IPS-18c (cell line): Measurements from ENCODE around the gene STH.

Experiments used
- H3K4me3 ChIP-seq: 2 replicates; pipeline ENCODE4 v1.7.0; 2013; ENCODE audit warnings: low read depth, mild to moderate bottlenecking, low read length, moderate library complexity; ENCODE audit not compliant: insufficient read depth
- H3K9me3 ChIP-seq: one replicate; pipeline ENCODE4 v1.6.1; 2013; ENCODE audit warnings: mild to moderate bottlenecking, low read length, moderate library complexity; ENCODE audit not compliant: control insufficient read depth, insufficient read depth

Gene STH

DNA sequence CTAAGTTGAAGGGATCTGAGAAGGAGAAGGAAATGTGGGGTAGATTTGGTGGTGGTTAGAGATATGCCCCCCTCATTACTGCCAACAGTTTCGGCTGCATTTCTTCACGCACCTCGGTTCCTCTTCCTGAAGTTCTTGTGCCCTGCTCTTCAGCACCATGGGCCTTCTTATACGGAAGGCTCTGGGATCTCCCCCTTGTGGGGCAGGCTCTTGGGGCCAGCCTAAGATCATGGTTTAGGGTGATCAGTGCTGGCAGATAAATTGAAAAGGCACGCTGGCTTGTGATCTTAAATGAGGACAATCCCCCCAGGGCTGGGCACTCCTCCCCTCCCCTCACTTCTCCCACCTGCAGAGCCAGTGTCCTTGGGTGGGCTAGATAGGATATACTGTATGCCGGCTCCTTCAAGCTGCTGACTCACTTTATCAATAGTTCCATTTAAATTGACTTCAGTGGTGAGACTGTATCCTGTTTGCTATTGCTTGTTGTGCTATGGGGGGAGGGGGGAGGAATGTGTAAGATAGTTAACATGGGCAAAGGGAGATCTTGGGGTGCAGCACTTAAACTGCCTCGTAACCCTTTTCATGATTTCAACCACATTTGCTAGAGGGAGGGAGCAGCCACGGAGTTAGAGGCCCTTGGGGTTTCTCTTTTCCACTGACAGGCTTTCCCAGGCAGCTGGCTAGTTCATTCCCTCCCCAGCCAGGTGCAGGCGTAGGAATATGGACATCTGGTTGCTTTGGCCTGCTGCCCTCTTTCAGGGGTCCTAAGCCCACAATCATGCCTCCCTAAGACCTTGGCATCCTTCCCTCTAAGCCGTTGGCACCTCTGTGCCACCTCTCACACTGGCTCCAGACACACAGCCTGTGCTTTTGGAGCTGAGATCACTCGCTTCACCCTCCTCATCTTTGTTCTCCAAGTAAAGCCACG, 28.3 kb downstream of the STH start:
- no peak overlapping the region for H3K4me3 ChIP-seq
- H3K9me3 ChIP-seq, result no peaks in the 10 kb centered on the region

DNA sequence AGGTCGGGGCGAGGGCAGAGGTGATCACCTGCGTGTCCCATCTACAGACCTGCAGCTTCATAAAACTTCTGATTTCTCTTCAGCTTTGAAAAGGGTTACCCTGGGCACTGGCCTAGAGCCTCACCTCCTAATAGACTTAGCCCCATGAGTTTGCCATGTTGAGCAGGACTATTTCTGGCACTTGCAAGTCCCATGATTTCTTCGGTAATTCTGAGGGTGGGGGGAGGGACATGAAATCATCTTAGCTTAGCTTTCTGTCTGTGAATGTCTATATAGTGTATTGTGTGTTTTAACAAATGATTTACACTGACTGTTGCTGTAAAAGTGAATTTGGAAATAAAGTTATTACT, 28.9 kb downstream of the STH start:
- no peaks in the 10 kb centered on the region for H3K9me3 ChIP-seq
- H3K4me3 ChIP-seq, result no peak overlapping the region

DNA sequence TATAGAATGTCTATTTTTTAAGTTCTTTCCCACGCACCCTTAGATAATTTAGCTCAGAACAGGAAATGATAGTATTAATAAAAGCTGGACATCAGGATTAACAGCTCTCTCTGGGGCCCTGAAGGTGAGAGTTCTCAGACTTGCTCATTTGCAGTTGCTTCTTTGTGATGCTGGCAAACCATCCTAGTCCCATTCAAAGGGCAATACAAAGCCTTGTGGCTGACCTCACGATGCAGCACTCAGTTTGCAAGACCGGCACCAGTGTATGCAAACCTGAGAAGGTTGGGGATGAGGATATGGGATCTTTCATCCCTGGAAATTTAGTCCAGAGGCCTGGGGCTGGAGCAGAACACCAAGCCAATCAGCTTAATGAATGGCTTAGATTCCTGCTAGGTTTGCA, 29.3 kb downstream of the STH start:
- H3K9me3 ChIP-seq, result no peaks in the 10 kb centered on the region
- no peak overlapping the region for H3K4me3 ChIP-seq

DNA sequence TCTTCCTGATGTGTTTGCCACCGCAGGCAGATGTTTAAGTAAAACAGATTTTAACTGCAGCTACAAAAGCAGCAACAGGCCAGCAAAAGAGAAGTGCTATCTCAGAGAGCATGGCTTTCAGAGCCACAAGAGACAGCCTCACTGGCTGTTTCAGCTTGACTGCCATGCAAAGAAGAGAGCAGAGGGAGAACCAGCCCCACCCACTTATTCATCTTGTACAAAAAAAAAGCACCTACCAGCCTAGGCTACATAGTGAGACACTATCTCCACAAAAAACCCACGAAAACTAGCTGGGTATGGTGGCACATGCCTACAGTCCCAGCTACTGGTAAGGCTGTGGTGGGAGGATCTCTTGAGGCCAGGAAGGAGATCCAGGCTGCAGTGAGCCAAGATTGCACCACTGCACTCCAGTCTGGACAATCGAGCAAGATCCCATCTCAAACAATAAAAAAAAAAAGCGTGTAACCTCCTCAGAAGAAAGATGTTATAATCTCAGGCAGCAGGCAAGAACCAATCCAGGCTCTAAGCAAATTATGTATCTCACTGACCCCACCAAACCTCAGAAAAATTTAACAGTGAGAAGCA, 30.0 kb downstream of the STH start:
- Histone ChIP-seq H3K4me3 (no peak overlapping the region), H3K9me3 (no peaks in the 10 kb centered on the region)

DNA sequence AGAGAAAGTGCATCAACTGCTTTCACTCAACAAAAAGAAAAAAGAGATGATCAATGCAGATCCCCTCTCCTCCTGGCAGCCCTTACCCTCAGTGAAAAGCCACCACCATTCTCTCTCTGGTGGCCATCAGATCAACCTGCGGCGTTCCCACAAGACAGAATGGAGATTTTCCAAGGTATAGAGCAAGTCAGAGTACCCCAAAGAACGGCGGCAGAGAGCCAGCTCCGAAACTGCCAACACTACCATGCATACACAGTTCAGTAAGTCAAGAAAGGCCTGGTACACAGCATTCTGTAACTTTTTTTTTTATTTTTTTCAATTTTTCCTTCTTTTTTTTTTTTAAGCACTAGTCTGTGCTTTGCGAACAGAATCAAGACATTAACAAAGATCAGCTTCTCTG, 30.6 kb downstream of the STH start:
- no peaks in the 10 kb centered on the region for H3K9me3 ChIP-seq
- no peak overlapping the region for H3K4me3 ChIP-seq

DNA sequence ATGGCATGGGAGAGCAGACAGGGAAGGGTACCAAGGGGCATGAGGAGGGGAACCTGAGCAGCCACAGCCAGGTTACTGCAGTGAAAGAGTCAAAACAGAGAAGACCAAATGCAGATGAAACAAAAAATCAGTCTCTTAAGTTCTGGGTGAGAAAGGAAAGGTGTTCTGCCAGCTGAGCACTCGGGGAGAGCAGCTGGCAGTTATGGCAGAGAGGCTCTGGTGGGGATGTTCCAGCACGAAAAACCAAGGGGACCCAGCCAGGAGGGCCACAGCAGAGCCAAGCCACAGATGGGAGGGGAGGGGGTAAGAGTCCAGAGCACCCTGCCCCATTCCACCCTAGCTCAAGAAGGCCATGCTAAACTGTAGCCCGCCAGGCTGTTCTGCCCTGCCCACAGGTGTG, 31.7 kb downstream of the STH start:
- H3K4me3 ChIP-seq, result no peak overlapping the region

DNA sequence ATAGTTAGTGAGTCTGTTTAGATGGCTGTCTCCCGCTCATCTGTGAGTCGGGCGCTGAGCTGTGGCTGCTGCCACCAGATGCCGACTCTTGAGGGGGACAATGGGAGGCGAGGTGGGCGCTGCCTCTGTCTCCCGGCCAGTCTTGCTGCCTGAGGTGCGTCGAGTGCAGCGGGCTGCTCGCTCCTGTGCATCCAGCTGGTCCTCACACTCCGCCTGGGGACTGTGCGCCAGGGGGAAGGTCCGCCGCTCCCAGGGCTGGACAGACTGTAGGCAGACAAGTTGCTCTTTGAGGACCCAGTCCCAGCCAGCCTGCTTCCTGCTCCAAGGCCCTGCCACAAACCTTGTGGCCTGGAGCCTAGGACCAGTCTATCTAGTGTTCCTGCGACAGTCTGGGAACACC, 32.4 kb downstream of the STH start:
- H3K9me3 ChIP-seq, result no peaks in the 10 kb centered on the region

More for the DNA sequence above, 31.7 kb downstream of the STH start:
- no peaks in the 10 kb centered on the region for H3K9me3 ChIP-seq

DNA sequence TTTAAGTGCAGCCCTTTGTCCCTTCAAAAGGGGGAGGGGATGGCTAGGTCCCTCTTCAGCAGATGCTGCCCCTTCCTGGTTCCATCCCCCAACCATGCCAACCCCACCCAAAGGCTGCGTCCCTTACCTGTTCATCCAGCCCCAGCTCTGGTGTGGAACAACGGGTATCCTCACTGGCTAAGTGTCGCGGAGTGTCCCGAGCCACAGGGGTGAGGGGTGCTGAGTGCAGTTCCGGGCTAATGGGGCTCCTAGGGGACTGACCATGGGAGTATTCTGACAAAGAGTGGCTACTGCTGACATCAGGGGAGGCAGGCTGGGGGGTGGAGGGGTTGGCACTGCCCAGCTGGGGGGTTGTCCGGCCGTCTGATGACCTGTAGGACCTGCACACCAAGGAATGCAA, 32.9 kb downstream of the STH start:
- Histone ChIP-seq H3K9me3 (no peaks in the 10 kb centered on the region), H3K4me3 (no peak overlapping the region)

More for the DNA sequence above, 32.4 kb downstream of the STH start:
- H3K4me3 ChIP-seq, result no peak overlapping the region

DNA sequence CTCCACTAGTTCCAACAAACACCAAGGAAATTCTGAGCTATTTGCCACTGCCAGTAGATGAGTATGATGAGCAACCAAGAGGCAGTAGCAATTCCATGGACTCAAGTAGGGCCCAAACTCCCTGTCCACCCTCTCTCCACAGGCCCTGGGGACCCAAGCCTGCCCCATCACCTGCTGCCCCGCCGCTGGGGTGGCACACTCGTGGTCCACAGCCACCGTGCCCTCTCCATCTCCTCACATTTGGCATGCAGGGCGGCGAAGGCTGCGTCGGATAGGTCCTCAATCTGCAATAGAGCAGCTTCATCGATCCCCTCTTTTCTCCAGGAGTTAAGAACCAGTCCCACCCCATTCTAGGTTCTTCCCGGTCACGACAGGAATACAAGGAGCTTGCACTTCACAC, 33.9 kb downstream of the STH start:
- no peak overlapping the region for H3K4me3 ChIP-seq
- H3K9me3 ChIP-seq, result no peaks in the 10 kb centered on the region

DNA sequence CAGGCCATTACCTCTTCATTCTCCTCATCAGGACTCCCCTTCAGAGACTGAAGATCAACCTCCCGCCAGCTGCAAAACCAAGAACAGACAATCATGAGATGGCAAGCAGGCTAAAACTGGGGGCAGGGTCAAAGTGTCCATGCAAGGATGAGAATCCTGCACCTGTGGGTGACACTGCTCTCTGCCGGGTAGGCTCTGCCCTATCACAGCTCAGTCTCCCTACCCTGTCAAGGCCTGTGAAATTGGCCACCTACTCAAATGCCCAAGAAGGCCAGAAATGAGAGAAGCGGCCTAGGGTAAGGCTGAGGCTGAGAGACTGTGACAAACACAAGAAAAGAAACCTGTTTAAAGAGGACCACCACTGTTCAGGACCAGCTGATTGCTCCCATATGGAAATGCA, 34.3 kb downstream of the STH start:
- Histone ChIP-seq H3K9me3 (no peaks in the 10 kb centered on the region), H3K4me3 (no peak overlapping the region)

DNA sequence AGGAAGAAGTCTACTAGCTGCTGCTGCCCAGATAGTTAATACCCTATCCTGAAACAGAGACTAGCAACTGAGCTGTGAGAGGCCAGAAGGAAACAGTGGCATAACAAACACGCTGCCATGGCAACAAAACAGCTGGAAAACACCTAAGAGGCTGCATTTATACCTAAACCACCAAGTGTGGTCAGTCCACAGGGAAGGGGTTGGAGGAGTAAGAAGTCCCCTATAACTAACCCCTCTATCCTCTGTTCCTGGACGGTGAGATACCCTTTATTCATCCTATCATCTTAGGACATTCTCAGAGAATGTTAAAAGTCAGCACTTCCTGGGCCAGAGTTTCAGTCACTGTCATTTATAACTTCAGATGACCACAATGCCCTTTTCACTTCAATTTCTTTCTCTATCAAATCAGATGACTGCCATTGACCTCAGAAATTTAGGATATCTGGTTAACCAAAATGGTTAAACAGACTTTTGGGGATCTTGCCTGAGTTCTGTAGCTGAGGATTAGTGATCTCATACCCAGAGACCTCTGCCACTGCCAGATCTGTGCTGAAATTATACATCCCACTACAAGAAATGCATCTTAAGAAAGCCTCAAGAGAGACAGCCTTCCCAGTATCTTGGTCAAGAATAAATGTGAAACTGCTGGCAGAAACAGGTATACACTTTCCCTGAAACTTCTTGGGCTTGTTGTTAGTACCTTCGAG, 36.2 kb downstream of the STH start:
- no peak overlapping the region for H3K4me3 ChIP-seq

DNA sequence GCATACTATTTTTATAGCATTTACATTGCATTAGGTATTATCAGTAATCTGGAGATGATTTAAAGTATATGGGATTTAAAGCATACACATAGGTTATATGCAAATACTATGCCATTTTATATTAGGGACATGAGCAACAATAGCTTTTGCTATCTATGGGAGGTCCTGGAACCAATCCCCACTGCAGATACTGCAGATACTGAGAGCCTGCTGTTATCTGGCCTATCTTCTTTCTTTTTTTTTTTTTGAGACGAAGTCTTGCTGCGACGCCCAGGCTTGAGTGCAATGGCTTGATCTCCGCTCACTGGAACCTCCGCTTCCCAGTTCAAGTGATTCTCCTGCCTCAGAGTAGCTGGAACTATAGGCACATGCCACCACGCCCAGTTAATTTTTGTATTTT, 37.4 kb downstream of the STH start:
- Histone ChIP-seq H3K9me3 (no peaks in the 10 kb centered on the region), H3K4me3 (no peak overlapping the region)

More for the DNA sequence above, 36.2 kb downstream of the STH start:
- no peaks in the 10 kb centered on the region for H3K9me3 ChIP-seq

DNA sequence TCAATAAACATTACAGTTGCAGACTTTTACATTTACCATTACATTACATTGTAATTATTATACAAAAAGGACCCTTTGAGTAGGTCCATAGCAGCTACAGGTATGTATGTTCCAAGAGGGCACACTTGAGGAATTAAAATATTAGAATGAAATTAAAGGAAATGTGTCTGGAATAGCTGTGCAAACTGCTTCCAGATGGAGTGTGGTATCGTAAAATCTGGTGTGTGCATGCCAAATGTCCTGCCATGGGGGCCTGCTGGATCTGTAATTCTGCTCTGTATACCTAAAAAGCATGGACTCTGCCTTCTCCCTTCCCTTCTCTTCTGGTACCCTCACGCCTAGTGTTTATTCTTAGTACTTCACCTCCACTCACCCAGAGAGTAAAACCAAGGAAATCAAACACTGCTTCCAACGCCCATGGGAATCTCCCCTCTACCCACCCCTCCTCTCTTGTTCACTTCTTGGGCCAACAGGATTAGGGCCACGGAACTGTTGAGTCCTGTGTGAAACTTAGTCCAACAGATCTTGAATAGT, 38.7 kb downstream of the STH start:
- Histone ChIP-seq H3K9me3 (no peaks in the 10 kb centered on the region), H3K4me3 (no peak overlapping the region)

DNA sequence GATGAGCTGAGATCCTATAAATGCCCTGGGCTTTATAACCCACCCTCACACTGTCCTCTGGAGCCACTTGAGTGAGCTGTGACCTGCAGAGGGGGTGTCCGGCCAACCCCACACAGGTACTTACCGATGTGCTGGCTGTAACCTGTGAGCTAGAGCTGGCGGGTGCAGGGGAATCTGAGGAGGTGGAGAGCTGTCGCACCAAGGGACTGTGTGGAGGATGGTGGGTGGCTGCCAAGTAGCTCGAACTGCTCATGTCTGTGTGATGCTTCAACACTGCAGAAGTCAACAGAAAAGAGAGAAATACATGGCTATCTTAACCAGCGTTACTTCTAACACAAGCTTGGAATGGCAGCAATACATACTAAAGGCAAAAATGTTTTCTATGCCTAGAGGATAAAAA, 39.4 kb downstream of the STH start:
- Histone ChIP-seq H3K9me3 (no peaks in the 10 kb centered on the region), H3K4me3 (no peak overlapping the region)

DNA sequence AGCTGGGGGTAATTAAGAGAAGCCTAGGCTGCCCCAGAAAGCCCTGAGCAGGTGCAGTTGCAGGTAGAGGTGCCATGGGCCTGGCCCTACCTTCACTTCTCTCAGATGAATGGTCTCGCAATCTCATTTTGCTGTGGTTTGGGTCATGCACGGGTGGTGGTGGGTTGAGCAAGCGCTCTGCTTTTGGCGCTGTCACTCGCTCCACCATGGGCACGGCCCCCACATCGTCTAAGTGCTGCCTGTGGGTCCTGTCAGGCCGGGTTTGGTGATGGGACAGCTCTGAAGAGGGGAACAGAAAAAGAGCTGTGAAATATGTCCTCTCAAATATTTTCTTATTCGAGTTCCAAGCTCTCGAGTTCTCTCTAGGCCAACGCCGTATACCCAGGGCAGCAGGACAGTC, 39.9 kb downstream of the STH start:
- H3K4me3 ChIP-seq, result no peak overlapping the region
- H3K9me3 ChIP-seq, result no peaks in the 10 kb centered on the region

DNA sequence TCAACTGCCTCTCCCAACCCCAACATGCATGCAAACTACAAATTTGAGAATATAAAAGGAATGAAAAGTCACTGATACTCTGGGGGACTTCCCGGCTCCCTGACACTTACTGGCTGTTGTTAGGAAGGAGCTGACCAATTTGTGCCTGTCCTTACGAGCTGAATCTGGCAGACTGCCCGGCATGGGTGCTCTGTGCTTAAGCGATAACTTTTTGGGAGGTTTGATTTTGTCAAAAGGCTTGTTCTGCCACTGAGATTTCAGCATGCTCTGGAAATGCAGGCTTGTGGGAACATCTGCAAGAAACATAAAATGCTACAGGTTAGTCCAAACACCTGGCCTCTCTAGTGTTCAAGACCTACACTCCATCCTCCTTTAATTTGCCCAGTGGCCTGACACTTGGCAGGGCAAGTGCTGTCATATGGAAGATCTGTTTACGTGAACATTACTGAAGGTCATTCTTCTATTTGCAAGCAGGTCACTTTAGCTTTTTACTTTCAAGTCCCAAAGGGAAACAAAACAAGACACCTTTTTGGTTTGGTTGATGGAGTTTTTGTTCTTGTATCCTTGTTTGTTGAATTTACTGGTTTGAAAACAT, 40.6 kb downstream of the STH start:
- Histone ChIP-seq H3K4me3 (no peak overlapping the region), H3K9me3 (no peaks in the 10 kb centered on the region)

DNA sequence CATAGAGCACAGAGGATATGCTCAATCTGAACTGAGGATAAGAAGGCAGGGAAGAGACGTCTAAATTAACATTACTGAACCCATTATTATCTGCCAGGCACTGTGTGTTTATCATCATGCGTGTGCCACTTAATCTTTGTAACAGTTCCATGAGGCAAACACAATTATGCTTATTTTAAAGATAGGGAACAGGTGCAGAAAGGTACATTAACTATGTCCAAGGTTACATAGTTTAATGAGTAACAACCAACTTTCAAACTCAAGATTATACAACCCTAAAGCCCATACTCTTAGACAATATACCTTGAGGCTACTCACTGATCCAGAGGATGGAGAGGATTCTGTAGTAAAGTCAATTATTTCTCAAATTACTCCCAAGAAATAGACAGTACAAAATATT, 43.2 kb downstream of the STH start:
- Histone ChIP-seq H3K9me3 (no peaks in the 10 kb centered on the region), H3K4me3 (no peak overlapping the region)

DNA sequence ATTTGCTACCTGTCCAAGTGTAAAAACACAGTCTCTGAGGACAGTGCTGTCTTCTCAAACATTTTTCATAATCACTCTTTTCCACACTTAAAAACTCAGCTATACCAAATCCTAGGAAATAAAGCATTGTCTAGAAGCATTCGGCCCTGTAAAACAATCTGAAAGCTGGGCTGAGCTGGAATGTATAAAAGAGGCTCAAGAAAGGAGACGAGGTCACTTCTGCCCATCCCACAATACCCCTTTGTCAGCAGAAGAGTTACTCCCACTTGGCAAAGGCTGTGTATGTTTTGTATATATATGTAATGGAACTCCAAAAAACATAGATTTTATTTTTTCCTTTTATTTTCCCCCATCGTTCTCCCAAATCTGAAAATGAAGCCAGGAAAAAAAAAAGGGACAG, 43.9 kb downstream of the STH start:
- Histone ChIP-seq H3K9me3 (no peaks in the 10 kb centered on the region), H3K4me3 (no peak overlapping the region)
